HG03558 (cell line): ENCODE measurements around the gene SLC38A9.

Source experiments
- ATAC-seq: cut with Tn5 transposase; IDR thresholded peaks from one replicate; pipeline ENCODE4 v1.9.1; 2021; ENCODE audit warnings: moderate number of reproducible peaks; ENCODE audit not compliant: unreplicated experiment; ENCODE audit errors: extremely low read depth

Gene SLC38A9

DNA sequence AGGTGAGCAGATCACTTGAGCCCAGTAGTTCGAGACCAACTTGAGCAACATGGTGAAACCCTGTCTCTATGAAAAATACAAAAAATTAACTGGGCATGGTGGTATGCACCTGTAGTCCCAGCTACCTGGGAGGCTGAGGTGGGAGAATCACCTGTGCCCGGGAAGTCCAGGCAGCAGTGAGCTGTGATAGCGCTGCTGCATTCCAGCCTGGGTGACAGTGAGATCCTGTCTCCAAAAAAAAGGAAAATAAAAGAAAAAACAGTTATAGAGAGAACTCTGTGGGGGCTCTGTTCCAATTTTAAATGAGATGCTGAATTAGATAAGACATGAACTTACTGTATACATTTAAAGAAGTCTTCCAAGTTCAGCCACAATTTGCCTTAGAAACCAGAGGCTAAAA, 44.2 kb downstream of the SLC38A9 start:
- no peak for ATAC-seq

DNA sequence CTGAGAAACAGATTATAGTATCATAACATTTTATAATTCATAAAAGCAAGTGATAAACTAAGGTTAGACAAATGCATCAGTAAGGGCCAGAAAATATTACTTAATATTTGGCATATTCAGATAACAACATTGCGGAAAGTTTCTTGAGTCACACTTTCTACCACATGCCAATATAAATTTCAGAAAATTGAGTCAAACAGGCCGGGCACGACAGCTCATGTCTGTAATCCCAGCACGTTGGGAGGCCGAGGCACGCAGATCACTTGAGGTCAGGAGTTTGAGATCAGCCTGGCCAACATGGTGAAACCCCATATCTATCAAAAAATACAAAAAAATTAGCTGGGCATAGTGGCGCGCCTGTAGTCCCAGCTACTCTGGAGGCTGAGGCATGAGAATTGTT, 47.1 kb downstream of the SLC38A9 start:
- no peak for ATAC-seq

DNA sequence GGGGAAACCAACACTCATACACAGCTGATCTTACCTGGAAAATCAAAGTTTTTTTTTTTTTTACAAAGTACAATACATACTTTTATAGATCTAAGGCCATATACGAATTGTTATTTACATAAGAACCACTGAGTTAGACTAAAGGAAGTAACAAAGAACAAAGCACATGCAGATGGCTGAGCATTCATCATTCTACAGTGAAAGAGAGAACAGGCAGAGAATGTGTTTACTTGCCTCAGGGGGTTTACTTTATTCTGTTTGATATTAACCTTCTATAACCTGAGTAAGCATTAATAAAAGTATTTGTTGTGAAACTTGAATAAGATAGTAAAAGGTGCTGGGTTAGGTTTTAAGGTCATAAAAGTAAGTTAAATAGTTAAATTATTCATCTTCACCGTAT, 54.7 kb downstream of the SLC38A9 start:
- ATAC-seq = no peak

DNA sequence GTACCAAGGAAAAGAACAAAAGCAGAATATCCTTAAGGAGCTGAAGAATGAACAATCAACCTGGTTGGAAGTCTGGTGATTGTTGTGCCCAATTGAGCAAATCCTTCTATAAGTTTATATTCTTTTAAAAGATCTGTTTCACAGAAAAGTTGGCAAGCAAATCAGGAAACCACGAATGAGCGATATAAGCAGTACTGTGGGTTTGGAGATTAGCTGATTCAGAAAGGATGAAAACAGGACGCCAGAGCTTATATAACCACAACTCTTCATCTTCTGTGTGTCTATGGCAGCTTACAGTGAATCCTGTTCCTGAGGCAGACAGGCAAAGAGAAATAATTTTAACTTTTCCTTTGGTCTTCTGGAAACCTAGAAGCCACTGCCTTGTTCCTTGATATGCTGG, 61.7 kb downstream of the SLC38A9 start:
- ATAC-seq = no peak

DNA sequence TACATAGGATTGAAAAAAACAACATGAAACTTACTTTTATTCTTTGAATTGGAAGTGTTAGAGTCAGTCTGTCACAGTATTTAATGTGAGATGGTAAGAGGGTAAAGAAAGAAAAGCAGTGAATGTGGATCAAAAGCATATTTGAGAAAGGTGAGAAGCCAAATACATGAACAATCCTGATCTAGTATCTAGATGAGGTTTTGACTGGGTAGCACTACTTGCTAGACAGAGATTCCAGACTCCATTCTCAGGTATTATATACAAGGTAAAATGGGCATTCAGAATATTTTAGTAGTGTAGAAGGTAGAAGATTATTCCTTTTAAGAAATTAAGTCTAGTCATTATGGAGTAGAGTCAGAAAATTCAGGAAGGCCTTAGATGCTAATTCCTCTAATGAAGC, 62.2 kb downstream of the SLC38A9 start:
- no peak for ATAC-seq

DNA sequence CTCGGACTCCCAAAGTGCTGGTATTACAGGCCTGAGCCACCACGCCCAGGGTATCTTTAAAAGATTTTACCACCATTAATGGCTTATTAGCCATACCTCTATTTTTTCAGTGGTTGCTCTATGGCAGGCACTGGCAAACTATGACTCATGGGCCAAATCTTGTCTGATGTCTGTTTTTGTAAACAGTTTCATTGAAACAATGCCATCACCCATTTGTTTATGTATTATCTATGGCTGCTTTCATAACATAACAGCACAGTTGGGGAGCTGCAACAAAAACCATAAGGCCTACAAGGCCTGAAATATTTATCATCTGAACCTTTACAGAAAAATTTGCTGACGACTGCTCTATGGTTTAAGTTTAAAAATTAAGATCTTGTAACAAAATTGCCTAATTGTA, 66.8 kb downstream of the SLC38A9 start:
- no peak for ATAC-seq

DNA sequence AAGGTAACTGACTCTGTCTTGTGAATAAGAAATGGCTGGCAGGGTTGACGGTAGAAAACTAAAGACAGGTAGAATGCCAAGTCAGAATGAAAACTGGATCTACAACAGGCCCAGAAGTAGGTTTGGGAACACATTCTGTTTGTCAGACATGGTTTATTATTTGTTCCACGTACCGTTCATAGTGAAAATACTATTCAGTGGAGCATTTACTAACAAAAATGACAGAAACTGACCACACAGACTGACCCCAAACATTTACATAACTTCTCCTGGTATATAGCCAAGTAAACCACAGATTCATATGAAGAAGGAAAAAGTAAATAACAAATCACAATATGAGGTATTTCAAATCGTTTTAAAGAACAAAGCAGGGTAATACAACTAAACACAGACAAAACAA, 73.7 kb downstream of the SLC38A9 start:
- no peak for ATAC-seq

DNA sequence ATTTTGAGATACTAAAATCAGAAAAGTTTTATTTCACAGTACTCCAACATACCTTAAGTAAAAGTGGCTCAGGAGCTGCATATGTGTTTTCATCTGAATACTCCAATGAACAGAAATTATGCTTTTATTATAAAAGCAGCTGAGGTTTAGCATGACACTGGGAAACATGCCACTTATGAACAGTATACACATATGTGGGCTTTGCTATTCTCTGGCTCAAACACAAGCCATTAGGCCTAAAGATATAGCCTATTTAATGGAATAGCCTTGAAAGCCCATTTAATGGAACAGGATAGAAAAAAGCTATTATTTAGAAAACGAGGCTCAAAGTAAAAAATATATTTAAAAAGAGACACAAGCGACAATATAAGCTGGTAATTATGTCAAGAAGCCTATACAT, 74.1 kb downstream of the SLC38A9 start:
- ATAC-seq = no peak

DNA sequence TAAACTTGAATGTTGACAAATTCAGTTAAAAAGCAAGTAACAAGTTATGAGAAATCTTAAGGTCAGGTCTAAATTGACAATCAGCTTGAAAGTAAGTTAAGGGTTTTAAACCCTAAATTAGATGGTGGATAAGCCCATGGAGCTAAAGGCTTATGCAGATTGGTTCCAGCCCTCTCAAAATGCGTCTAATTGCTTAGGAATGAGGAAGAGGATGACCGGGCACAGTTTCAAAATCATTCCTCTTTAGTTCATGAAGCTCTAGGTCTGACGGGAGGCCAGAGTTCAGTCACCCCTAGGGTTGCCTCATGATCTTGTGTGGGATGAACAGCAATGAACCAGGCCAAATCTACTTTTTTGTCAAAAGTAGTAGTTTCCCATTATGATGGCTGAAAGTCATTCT, 75.4 kb downstream of the SLC38A9 start:
- ATAC-seq = no peak

DNA sequence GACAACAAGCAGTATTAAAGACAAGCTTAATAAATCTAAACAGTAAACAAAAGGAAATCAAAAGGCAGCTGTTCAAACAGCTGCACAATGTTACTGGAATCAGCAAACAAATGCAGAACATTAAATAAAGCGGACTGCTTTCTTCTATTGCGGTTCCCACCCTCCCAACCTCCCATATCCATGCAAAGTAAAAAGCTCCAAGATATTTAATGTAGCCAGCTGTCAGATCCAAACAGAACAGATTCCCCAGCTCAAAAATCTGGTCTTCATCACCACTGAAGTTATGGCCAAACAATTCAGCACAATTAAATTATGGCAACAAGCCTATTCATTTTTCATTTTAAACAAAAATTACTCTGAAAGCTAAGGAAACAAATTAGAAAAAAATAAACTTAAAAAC, 75.9 kb downstream of the SLC38A9 start:
- no peak for ATAC-seq

DNA sequence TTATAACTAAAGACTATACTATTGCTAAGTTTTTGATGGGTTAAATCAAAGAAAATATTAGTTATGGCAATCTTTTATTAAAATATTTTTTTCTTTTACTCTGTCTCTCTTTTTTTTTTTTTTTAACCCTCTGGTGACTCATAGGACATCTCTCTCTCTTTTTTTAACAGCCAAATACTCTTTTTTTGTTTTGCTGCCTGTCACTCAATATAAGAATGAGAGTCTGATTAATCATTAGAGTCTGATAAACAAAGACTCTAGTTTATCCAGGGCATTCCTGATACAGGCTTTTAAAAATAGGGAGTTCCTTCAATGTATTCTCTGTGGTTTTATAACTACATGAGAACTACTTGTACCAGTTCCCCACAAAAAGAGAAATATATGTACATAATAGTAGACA, 77.3 kb downstream of the SLC38A9 start:
- no peak for ATAC-seq

DNA sequence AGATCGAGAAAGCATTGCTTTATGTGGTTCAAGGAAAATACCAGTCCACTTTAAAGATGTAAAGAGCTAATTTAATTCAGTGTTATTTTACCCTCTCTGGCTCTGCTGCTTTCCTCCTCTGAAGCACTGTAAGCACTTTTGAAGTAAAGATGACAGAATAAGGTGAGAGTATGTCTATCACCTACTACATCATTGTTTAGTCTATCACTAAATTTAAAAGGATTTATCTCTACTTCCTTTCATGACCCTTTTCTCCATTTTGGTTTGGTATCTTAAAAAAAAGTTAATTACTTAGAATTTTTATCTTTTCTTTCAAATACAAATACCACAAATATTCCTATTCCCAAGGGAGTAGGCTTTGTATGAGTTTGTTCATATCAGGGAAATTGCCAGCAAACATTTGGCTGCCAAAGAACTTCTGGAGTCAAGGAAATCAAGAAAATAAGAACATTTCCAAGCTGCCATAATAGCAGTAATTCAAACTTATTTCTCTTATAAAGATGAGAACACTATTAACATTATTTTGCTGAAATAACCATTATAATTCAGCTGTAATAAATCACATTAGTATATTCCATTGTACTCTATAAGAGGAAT, 77.8 kb downstream of the SLC38A9 start:
- ATAC-seq = no peak

DNA sequence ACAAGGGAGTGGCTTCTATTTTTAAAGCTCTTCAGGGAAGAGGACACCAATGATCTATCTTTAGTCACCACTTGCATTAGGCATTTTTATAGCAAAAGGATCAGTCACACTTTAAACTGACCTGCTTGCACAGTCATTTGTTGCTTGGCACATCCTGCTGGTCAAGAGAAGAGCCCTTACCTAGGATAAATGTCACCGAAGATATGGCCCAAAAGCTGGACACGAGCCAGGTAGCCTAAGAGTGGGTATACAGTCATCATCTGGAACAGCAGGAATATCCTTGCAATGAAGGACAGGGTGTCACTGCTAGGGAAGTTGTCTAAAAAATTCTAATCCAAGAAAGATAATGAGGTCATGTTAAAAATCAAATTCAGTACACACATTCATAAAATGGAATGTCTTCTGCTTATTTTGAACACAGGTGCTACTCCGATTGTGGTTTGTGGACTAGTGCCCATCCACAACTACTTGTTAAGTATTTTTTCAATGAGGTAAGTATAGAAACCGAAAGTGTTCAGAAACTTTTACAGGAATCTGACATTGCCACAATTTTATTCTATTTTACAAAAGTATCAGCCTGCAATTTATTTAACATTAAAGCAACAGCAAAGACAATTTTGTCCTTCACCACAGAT, 78.4 kb downstream of the SLC38A9 start:
- no peak for ATAC-seq

DNA sequence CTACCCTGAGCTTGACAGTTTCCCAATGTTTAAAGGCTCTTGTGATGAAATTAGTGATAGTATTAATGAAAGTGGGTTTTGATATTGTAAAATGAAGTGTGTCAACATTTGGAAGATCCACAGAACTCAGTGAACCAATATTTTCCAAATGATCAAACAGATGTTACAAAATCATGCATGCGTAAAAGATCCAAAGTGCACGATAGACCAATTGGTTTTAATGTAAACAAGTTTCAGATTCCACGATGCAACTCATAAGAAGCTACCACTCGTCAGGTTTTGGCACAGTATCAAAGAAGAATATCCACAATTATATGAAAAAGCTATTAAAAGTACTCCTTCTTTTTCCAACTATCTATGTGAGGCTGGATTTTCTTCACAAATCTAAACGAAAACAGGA, 82.3 kb downstream of the SLC38A9 start:
- ATAC-seq = no peak

DNA sequence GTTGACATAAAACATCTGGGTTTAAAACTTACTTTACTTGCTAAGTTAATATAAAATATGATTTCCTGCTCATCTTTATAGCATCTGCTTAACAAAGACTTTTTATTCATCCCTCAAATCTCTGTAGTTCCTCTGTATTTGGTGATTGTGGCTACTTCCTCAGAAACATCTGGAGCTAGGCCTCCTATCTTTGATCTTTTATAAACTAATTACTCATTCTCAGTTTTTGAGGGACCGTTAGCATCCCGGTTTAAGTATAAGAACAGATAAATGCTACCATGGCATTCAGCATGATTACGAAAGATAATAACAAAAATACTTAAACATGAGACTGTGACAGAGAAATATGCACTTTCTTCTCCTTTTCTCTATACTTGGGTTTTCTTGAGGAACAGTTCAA, 85.3 kb downstream of the SLC38A9 start:
- ATAC-seq = no peak

DNA sequence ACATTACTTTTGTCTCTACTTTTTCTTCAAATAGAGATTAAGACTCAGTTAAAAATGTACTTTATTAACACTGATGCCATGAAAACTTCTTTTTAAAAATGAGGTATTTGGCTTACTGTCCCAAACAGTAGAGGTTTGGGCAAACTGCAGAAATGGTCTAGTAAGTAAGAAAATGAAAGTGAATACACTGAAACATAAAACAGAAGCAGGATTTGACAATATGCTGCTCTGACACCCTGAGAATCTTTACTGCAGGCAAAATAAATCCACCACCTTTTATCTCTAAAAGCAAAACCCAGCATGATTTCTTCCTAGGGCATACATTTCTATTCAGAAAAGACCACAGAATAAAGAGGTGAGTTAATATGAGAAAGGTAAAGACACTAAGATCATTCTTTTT, 86.2 kb downstream of the SLC38A9 start:
- ATAC-seq = no peak

DNA sequence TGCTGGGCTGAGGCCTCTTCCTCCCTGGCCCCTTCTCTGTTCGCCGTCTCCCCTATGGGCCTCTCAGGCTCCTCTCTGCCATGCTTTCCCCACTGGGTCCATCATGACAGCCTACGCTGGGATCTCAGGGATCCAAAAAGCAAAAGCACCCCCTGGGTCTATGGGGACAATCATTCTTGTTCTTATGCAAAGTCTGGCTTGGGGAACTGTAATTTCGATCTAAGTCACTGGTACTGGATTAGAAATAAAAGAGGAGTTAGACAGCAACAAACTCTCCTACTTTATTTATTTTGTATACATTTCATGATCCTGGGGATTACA, 86.6 kb downstream of the SLC38A9 start:
- no peak for ATAC-seq

DNA sequence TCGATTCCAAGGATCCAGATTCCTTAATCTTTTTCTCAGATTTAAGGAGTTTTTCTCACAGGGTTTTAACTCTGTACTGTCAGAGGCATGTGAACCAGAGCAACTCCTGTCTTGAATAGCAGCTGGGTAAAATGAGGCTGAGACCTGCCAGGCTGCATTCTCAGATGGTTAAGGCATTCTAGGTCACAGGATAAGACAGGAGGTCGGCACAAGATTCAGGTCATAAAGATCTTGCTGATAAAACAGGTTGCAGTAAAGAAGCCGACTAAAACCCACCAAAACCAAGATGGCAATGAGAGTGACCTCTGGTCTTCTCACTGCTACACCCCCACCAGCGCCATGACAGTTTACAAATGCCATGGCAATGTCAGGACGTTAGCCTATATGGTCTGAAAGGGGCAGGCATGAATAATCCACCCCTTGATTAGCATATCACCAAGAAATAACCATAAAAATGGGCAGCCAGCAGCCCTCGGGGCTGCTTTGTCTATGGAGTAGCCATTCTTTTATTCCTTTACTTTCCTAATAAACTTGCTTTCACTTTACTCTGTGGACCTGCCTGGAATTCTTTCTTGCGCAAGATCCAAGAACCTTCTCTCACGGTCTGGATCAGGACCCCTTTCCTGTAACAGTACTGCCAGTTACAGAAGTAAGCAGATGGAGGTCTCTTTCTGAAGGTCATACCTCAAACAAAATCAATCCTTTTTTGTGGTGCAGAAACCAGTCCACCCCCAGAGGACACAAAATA, 87.1 kb downstream of the SLC38A9 start:
- no peak for ATAC-seq

DNA sequence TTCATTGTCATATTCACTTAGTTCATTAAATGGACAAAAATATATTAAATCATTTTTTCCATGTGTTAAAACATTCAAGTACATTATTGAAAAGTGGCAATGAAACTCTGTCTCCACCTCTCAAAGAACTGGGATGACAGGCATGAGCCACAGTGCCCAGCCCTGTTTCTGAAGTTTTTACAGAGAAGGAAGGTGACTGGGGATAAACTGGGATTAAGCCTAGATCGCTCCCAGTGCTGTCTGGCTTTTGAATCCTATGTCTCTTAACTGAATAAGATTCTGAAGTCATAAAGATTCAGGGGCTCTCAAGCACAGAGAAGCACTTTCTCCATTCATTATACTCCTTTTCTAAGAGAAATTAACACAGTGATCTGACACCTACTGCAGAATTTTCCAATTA, 88.3 kb downstream of the SLC38A9 start:
- ATAC-seq = no peak

DNA sequence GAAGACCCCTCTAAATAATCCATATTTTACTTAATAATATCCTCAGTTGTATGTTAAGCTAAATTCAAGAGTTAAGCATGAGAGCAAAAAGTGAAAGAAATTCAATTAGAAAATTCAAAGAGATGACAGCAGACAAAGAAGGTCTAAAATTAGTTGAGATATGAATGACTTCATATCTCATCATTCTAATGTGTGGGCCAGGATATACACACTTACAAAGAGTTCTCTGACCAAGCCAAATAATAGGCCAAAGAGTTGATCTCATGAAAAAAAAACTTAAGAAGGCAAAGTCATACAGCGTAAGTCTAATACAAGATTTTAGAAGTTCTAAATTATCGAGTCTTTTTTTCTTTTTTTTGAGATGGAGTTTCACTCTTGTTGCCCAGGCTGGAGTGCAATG, 89.7 kb downstream of the SLC38A9 start:
- ATAC-seq = no peak

DNA sequence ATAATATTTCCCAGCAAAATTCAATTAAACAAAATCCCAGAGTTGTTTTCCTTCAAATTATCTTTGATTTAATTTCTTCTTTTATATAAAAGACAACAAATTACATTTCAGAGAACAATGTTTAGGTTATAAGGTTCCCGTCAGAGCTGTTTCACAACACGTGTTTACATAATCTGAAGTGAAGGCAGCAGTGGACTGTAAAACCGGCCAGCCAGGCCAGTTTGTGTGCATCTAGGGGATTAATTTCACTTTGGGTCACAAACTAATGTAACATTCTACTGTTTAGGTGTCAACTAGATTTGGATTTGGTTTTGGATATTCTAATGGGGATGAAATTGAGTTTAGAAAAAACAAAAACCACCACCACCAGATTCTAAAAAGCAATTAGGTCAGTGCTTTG, 90.9 kb downstream of the SLC38A9 start:
- no peak for ATAC-seq

DNA sequence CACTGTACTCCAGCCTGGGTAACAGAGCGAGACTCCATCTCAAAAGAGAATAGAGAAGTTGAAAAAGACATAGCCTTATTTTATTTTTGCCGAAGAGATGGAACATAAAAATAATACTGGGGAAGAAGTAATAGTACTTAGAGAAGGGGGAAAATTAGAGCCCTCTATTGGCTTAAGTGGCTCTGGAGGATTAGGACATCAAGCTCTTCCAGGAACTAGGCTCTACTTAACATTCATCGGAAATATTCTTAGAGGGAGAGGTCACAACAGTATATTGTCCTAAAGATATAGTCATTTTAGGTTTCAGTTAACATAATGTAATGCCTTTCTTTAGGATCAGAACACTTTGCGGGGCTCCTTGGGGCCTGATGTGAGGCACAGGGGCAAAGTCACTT, 91.4 kb downstream of the SLC38A9 start:
- ATAC-seq = no peak
